ENCODE data around the gene ATP8B4. TPM values are rescaled to one million over a fixed set of nuclear protein-coding genes. Genes with fewer than 3 reads are reported as not detected.
"Not testable (repeated sequence)": the region's sequence is repeated elsewhere in the genome, so short reads cannot be mapped to it uniquely, and the experiment has no call there.

Gene ATP8B4
- total RNA-seq, 4 donors from 2014 or later, result 2.2 to 9.5 (median 3.0) TPM

DNA sequence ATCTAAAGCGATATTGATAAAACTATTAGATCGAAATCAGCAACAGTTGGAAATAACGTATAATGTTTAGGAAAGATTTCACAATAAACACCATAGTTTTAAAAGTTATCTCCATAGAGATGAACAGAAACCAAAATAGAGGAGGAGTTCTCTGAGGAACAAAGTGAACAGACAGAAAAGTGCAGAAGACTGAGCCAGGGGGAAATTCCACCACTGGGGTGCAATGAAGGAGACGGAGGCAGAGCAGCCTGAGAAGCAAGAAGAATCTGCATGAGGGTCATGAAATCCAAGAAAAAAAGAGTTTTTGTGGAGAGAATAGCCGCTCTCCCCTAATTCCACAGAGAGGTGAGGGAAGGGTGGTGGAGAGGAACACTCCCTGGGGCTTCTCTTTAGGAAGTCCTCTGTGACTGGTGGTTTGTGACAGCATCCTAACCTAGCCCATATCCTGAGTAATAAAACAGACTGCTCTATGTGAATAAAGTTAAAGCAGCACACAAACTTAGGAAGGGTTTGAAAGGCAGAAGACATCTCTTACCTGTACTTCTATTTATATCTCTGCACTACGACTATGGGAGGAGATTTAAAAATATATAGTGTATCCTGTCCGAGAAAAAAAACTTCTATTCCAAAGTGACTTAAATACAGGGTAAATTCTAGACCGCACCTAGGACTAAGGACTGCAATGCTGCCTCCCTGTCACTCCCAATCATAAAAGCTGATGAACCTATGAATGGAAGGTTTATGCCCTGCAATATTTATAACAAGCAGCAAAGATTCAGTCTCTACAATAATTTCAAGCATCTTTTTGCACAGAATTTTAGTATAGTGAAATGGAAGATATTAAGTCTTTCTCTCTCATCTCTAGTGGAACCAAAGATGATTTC lies 22.9 kb downstream of the ATP8B4 start:
- no peak for DNase-seq (ENCODE audit: low spot score in 2 of 2)
- Histone ChIP-seq H3K36me3 (no peaks in the 10 kb centered on the region), H3K4me3 (no peak overlapping the region), H3K9me3 (no peaks in the 10 kb centered on the region), H3K27ac (no peak overlapping the region), H3K4me1 (no peaks in the 10 kb centered on the region), H3K27me3 (no peaks in the 10 kb centered on the region)
- TF ChIP-seq POLR2AphosphoS5 (IDR thresholded peaks at IDR 0.05) (no peak), POLR2A (IDR thresholded peaks at IDR 0.05) (no peak), EP300 (IDR thresholded peaks at IDR 0.05) (no peak)
- TF ChIP-seq, protein P1, sequence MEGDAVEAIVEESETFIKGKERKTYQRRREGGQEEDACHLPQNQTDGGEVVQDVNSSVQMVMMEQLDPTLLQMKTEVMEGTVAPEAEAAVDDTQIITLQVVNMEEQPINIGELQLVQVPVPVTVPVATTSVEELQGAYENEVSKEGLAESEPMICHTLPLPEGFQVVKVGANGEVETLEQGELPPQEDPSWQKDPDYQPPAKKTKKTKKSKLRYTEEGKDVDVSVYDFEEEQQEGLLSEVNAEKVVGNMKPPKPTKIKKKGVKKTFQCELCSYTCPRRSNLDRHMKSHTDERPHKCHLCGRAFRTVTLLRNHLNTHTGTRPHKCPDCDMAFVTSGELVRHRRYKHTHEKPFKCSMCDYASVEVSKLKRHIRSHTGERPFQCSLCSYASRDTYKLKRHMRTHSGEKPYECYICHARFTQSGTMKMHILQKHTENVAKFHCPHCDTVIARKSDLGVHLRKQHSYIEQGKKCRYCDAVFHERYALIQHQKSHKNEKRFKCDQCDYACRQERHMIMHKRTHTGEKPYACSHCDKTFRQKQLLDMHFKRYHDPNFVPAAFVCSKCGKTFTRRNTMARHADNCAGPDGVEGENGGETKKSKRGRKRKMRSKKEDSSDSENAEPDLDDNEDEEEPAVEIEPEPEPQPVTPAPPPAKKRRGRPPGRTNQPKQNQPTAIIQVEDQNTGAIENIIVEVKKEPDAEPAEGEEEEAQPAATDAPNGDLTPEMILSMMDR (IDR thresholded peaks at IDR 0.05), result no peak
- 68% methylated on average over 8 of the region's 8 CpGs for WGBS

DNA sequence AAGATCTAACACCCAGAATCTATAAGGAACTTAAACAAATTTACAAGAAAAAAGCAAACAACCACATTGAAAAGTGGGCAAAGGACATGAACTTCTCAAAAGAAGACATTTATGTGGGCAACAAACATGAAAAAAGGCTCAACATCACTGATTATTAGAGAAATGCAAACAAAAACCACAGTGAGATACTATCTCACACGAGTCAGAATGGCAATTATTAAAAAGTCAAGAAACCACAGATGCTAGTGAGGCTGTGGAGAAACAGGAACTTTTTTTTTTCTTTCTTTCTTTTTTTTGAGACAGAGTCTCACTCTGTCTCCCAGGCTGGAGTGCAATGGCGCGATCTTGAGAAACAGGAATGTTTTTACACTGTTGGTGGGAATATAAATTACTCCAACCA lies 29.6 kb downstream of the ATP8B4 start:
- H3K4me1 ChIP-seq; H3K9me3 ChIP-seq; H3K27ac ChIP-seq; H3K4me3 ChIP-seq; H3K27me3 ChIP-seq; DNase-seq (ENCODE audit: low spot score in 2 of 2); H3K36me3 ChIP-seq: not testable (repeated sequence)
- 85% methylated on average over 3 of the region's 3 CpGs for WGBS

DNA sequence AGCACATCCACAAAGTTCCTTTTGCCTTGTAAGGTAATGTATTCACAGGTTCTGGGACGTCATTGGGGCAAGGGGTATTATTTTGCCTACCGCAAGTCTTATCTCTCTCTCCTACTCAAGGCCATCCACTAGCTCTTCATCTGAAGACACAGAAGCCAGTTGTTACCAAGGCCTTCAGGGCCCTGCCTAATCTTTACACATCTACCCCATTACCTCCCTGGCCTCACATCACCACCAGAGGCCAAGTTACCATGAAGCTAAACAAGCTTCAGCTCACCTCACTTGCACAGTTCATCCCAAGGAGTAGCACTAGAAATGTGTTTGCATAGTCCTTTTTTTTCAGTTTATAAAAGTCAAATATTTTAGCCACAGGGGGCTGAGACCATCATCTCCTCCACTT lies 34.1 kb downstream of the ATP8B4 start:
- Histone ChIP-seq H3K27ac (no peak overlapping the region), H3K4me1 (peaks cover 5% of the 10 kb centered on the region), H3K9me3 (peaks cover 3% of the 10 kb centered on the region), H3K27me3 (no peaks in the 10 kb centered on the region), H3K36me3 (no peaks in the 10 kb centered on the region), H3K4me3 (no peak overlapping the region)
- TF ChIP-seq POLR2AphosphoS5 (IDR thresholded peaks at IDR 0.05), result no peak
- TF ChIP-seq, protein P1 (IDR thresholded peaks at IDR 0.05), result no peak
- TF ChIP-seq EP300 (IDR thresholded peaks at IDR 0.05), result no peak
- 100% methylated on average over 2 of the region's 2 CpGs for WGBS
- no peak for DNase-seq (ENCODE audit: low spot score in 2 of 2)

DNA sequence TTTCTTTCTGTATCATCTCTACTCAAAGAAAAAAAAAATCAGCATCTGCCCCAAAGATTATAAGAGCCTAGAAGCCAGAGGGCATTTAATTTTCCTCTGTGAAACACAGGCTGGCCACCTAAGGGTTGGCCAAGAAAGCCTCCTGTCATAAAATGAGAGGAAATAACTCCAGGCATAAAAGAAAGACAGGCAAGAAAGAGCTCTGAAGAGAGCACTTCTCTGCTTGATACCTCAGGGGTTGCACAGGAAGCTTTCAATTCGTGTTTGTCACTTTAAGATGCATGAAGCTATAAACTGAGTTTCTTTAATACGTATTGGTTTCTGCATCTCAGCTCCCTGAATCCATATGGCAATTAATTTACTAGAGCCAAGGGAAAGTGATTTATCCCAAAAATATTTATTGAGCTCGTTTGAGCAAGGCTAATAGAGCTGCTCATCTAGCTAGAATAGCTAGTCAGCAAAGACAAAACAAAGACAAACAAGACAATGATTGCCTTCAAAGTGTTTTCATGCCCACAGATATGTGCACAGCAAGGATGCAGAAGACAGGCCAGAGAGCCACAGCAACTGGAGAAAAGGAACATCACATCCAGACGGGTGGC lies 35.5 kb downstream of the ATP8B4 start:
- no peak for DNase-seq (ENCODE audit: low spot score in 2 of 2)
- Histone ChIP-seq H3K4me1 (peaks cover 5% of the 10 kb centered on the region), H3K36me3 (no peaks in the 10 kb centered on the region), H3K4me3 (no peak overlapping the region), H3K27me3 (no peaks in the 10 kb centered on the region), H3K27ac (no peak overlapping the region), H3K9me3 (no peaks in the 10 kb centered on the region)
- no peak for TF ChIP-seq POLR2AphosphoS5 (IDR thresholded peaks at IDR 0.05)
- no peak for TF ChIP-seq EP300 (IDR thresholded peaks at IDR 0.05)
- no peak for TF ChIP-seq POLR2A (IDR thresholded peaks at IDR 0.05)
- TF ChIP-seq, protein P1 (IDR thresholded peaks at IDR 0.05), result no peak
- 48% methylated on average over 4 of the region's 4 CpGs for WGBS

DNA sequence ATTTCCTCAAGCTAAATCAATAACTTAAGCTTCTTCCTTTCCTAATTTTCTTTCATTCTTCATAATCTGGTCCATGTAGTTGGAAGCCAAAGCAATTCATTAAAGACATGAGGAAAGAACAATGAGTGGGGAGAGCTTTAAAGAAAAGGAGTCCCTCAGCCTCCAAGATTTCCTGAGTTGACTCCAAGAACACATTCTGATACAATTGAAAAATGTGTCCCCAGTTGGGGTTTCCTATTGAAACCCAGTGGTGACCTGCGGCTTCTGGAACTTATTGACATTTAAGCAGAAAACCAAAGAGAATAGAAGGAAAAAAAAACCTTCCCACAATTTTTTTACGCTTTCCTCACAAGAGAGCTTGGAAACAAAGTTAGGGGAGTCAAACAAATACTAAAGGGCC lies 37.0 kb downstream of the ATP8B4 start:
- 39% methylated on average over 2 of the region's 2 CpGs for WGBS
- Histone ChIP-seq H3K36me3 (no peaks in the 10 kb centered on the region), H3K4me3 (no peak overlapping the region), H3K27me3 (no peaks in the 10 kb centered on the region), H3K9me3 (no peaks in the 10 kb centered on the region), H3K27ac (no peak overlapping the region), H3K4me1 (peaks cover 6% of the 10 kb centered on the region)
- DNase-seq (ENCODE audit: low spot score in 2 of 2), result no peak
- TF ChIP-seq POLR2AphosphoS5 (IDR thresholded peaks at IDR 0.05) (no peak), EP300 (IDR thresholded peaks at IDR 0.05) (no peak), POLR2A (IDR thresholded peaks at IDR 0.05) (no peak)
- TF ChIP-seq, protein P1 (IDR thresholded peaks at IDR 0.05), result no peak
